ENCODE data around the gene OR10A6. TPM values are rescaled to one million over a fixed set of nuclear protein-coding genes. Genes with fewer than 3 reads are reported as not detected.

The OR10A6 gene
- polyA plus RNA-seq, 1 experiment = 0.05 TPM

GRCh38 chr11:7896009-7896785, 34.9 kb downstream of the OR10A6 start:
- ChIA-PET POLR2A (interaction anchor here (0.6 kb wide), 1 partner anchor 90 kb away, joined by 3 read pairs; no protein-coding TSS in a partner anchor), CTCF (interaction anchor here (0.7 to 8.7 kb wide), 6 partner anchors 9 to 219 kb away, joined by 4 to 233 read pairs (median 6); partner anchors contain the start of gene EIF3F)
- no peak for DNase-seq (ENCODE audit: low read depth, low spot score)
- Histone ChIP-seq H3K9me3 (ENCODE audit: control insufficient read depth, insufficient read depth, low read length) (no peaks in the 10 kb centered on the region), H3K27me3 (ENCODE audit: control insufficient read depth, insufficient read depth, low read length) (no peaks in the 10 kb centered on the region), H3K27ac (ENCODE audit: low read depth, low read length) (no peak overlapping the region), H3K4me3 (ENCODE audit: low read depth, low read length) (no peak overlapping the region)
- no peak for TF ChIP-seq CTCF (IDR thresholded peaks at IDR 0.05; ENCODE audit: low read depth, low read length)

- Histone ChIP-seq H3K27me3 (ENCODE audit: control insufficient read depth, insufficient read depth, low read length) (no peaks in the 10 kb centered on the region), H3K4me3 (ENCODE audit: low read depth, low read length) (no peak overlapping the region), H3K27ac (ENCODE audit: low read depth, low read length) (no peak overlapping the region), H3K9me3 (ENCODE audit: control insufficient read depth, insufficient read depth, low read length) (no peaks in the 10 kb centered on the region)
- TF ChIP-seq CTCF (IDR thresholded peaks at IDR 0.05; ENCODE audit: low read depth, low read length) = no peak
- CTCF ChIA-PET = interaction anchor here (1.4 to 8.7 kb wide), 4 partner anchors 11 to 92 kb away, joined by 4 to 233 read pairs (median 10); partner anchors contain the start of genes EIF3F and NLRP10
- POLR2A ChIA-PET = interaction anchor here (0.7 kb wide), 1 partner anchor 1290 kb away, joined by 4 read pairs; no protein-coding TSS in a partner anchor
- no peak for DNase-seq (ENCODE audit: low read depth, low spot score)
These were observed 36.8 kb downstream of the OR10A6 start for GRCh38 chr11:7894251-7894650.

- POLR2A ChIA-PET = no interaction called here
- Histone ChIP-seq H3K27me3 (ENCODE audit: control insufficient read depth, insufficient read depth, low read length) (no peaks in the 10 kb centered on the region), H3K4me3 (ENCODE audit: low read depth, low read length) (no peak overlapping the region), H3K27ac (ENCODE audit: low read depth, low read length) (no peak overlapping the region), H3K9me3 (ENCODE audit: control insufficient read depth, insufficient read depth, low read length) (no peaks in the 10 kb centered on the region)
- CTCF ChIA-PET = interaction anchor here (1.4 to 8.7 kb wide), 11 partner anchors 10 to 112 kb away, joined by 4 to 233 read pairs (median 14); partner anchors contain the start of genes EIF3F and NLRP10
- TF ChIP-seq CTCF (IDR thresholded peaks at IDR 0.05; ENCODE audit: low read depth, low read length) = no peak
- no peak for DNase-seq (ENCODE audit: low read depth, low spot score)
These were observed 37.3 kb downstream of the OR10A6 start for GRCh38 chr11:7893796-7894195.

GRCh38 chr11:7892840-7893254, 38.2 kb downstream of the OR10A6 start:
- ChIA-PET CTCF (interaction anchor here (0.7 to 8.7 kb wide), 23 partner anchors 10 to 211 kb away, joined by 3 to 233 read pairs (median 11); partner anchors contain the start of genes EIF3F and NLRP10), POLR2A (interaction anchor here (1.3 kb wide), 1 partner anchor 94 kb away, joined by 4 read pairs; the partner anchor contains the start of gene EIF3F)
- peak; percentile 50 for DNase-seq (ENCODE audit: low read depth, low spot score)
- no peaks in the 10 kb centered on the region for H3K9me3 ChIP-seq (ENCODE audit: control insufficient read depth, insufficient read depth, low read length)
- H3K4me3 ChIP-seq (ENCODE audit: low read depth, low read length) = no peak overlapping the region
- H3K27me3 ChIP-seq (ENCODE audit: control insufficient read depth, insufficient read depth, low read length) = no peaks in the 10 kb centered on the region
- peak overlapping the region; percentile 42 for H3K27ac ChIP-seq (ENCODE audit: low read depth, low read length)
- peak; percentile 72 for TF ChIP-seq CTCF (IDR thresholded peaks at IDR 0.05; ENCODE audit: low read depth, low read length)

Measured in AG04450 (cell line).